ENCODE data around the gene ALDH3B2. TPM values are rescaled to one million over a fixed set of nuclear protein-coding genes. Genes with fewer than 3 reads are reported as not detected.

The ALDH3B2 gene
- total RNA-seq, 4 donors from 2014 or later, result not detected

GRCh38 chr11:67633758-67634365, 40.6 kb downstream of the ALDH3B2 start:
- Histone ChIP-seq H3K9me3 (no peaks in the 10 kb centered on the region), H3K27ac (peak overlapping the region in 1 of 4 donors; percentile 67), H3K27me3 (no peaks in the 10 kb centered on the region), H3K36me3 (no peaks in the 10 kb centered on the region), H3K4me1 (peaks cover 0 to 19% (median 9%) of the 10 kb centered on the region in 4 donors), H3K4me3 (no peak overlapping the region)
- TF ChIP-seq CTCF (IDR thresholded peaks at IDR 0.05), result no peak
- TF ChIP-seq POLR2A (IDR thresholded peaks at IDR 0.05), result no peak
- TF ChIP-seq EP300 (IDR thresholded peaks at IDR 0.05), result no peak
- WGBS, 2 donors, result 75 to 85% methylated on average over 18 to 20 of the region's 22 CpGs
- DNase-seq (ENCODE audit: low spot score in 2 of 2), result no peak

GRCh38 chr11:67632982-67633755, 41.3 kb downstream of the ALDH3B2 start:
- Histone ChIP-seq H3K4me3 (no peak overlapping the region), H3K36me3 (peaks cover 0 to under 1% (median 0%) of the 10 kb centered on the region in 3 donors), H3K9me3 (no peaks in the 10 kb centered on the region), H3K27ac (peak overlapping the region in 1 of 4 donors; percentile 67), H3K27me3 (no peaks in the 10 kb centered on the region), H3K4me1 (peaks cover 0 to 23% (median 10%) of the 10 kb centered on the region in 4 donors)
- WGBS, 2 donors, result 90 to 91% methylated on average over 30 of the region's 30 CpGs
- DNase-seq (ENCODE audit: low spot score in 2 of 2), result no peak
- no peak for TF ChIP-seq EP300 (IDR thresholded peaks at IDR 0.05)
- no peak for TF ChIP-seq POLR2A (IDR thresholded peaks at IDR 0.05)
- TF ChIP-seq CTCF (IDR thresholded peaks at IDR 0.05), result no peak

GRCh38 chr11:67632175-67632981, 42.0 kb downstream of the ALDH3B2 start:
- Histone ChIP-seq H3K9me3 (no peaks in the 10 kb centered on the region), H3K4me1 (peaks cover 0 to 23% (median 10%) of the 10 kb centered on the region in 4 donors), H3K27ac (peak overlapping the region in 1 of 4 donors; percentile 96), H3K4me3 (no peak overlapping the region), H3K36me3 (peaks cover 0 to 8% (median 0%) of the 10 kb centered on the region in 3 donors), H3K27me3 (no peaks in the 10 kb centered on the region)
- TF ChIP-seq CTCF (IDR thresholded peaks at IDR 0.05), result no peak
- TF ChIP-seq EP300 (IDR thresholded peaks at IDR 0.05), result no peak
- TF ChIP-seq POLR2A (IDR thresholded peaks at IDR 0.05), result no peak
- WGBS, 2 donors, result 88% methylated on average over 12 of the region's 12 CpGs
- no peak for DNase-seq (ENCODE audit: low spot score in 2 of 2)

- Histone ChIP-seq H3K36me3 (peaks cover 0 to 8% (median 0%) of the 10 kb centered on the region in 3 donors), H3K27ac (peak overlapping the region in 1 of 4 donors; percentile 96), H3K4me3 (no peak overlapping the region), H3K27me3 (no peaks in the 10 kb centered on the region), H3K9me3 (no peaks in the 10 kb centered on the region), H3K4me1 (peaks cover 0 to 23% (median 10%) of the 10 kb centered on the region in 4 donors)
- DNase-seq (ENCODE audit: low spot score in 2 of 2), result no peak
- no peak for TF ChIP-seq POLR2A (IDR thresholded peaks at IDR 0.05)
- TF ChIP-seq CTCF (IDR thresholded peaks at IDR 0.05), result no peak
- no peak for TF ChIP-seq EP300 (IDR thresholded peaks at IDR 0.05)
- 89 to 95% methylated on average over 2 of the region's 2 CpGs for WGBS, 2 donors
Measured at GRCh38 chr11:67631853-67632174, 42.6 kb downstream of the ALDH3B2 start.

All from tibial nerve (tissue), 4 donors.